Measurements from ENCODE around the gene EGLN2. TPM values are rescaled to one million over a fixed set of nuclear protein-coding genes. Genes with fewer than 3 reads are reported as not detected.
A peak's percentile ranks its signal among the peaks of the same experiment; 100 is the strongest.
"Not testable (repeated sequence)": the region's sequence is repeated elsewhere in the genome, so short reads cannot be mapped to it uniquely, and the experiment has no call there.

Gene EGLN2
- total RNA-seq, 1 donor from 2014 or later = 98.5 TPM

DNA sequence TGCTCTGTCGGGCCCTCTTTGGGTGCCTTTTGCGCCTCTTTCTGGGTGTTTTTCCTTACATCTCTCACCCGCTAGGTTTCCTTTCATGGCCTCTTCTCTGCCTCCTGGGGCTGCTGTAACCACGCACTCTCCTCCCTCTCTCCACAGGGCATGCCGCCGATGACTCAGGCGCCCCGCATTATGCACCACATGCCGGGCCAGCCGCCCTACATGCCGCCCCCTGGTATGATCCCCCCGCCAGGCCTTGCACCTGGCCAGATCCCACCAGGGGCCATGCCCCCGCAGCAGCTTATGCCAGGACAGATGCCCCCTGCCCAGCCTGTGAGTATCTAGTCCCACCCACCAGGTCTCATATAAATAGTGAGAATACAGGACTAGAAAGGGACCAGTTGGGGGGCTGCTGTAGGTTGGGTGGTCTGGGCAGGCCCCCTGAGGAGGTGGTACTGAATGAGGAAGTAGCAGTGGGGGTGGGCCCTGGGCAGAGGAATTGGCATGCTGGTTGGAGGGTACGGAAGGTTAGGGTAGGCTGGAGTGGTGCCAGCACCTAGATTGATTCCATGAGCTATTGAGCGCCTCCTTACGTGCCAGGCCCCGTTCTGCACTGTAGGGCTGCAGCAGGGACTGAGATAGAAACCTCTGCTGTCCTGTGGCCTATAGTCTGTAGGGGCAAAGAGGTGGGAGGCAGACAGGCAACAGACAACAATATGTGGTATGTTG lies 36.1 kb upstream of the EGLN2 start:
- Mint-ChIP-seq H3K27ac (no peak overlapping the region), H3K9me3 (no peaks in the 10 kb centered on the region), H3K4me3 (ENCODE audit: low read depth) (no peak overlapping the region), H3K4me1 (ENCODE audit: low read depth) (peaks cover 22% of the 10 kb centered on the region), H3K36me3 (ENCODE audit: low read depth) (peaks cover 89% of the 10 kb centered on the region), H3K27me3 (ENCODE audit: low read depth) (no peaks in the 10 kb centered on the region)
- DNase-seq (ENCODE audit: low spot score) = no peak
- intact Hi-C loops (cut with micrococcal nuclease) = no loop called here

DNA sequence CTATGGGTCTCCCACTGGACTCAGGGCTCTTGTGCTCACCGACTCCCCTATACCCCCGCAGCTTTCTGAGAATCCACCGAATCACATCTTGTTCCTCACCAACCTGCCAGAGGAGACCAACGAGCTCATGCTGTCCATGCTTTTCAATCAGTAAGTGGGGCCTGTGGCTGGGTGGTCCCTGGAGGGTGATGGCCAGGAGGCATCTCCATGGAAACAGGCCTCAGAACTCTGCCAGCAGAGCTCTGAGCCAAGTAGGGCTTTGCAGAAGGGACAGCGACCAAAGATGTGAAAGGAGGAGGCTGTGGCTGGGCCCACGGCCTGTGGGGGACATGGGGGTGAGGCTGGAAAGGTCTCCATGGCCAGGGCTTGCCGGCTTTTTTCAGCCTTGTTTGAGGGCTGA lies 35.5 kb upstream of the EGLN2 start:
- intact Hi-C loops (cut with micrococcal nuclease) = no loop called here
- no peak overlapping the region for H3K27ac Mint-ChIP-seq
- peaks cover 83% of the 10 kb centered on the region for H3K36me3 Mint-ChIP-seq (ENCODE audit: low read depth)
- H3K4me3 Mint-ChIP-seq (ENCODE audit: low read depth) = no peak overlapping the region
- H3K9me3 Mint-ChIP-seq = no peaks in the 10 kb centered on the region
- DNase-seq (ENCODE audit: low spot score) = no peak
- peaks cover 20% of the 10 kb centered on the region for H3K4me1 Mint-ChIP-seq (ENCODE audit: low read depth)
- no peaks in the 10 kb centered on the region for H3K27me3 Mint-ChIP-seq (ENCODE audit: low read depth)

DNA sequence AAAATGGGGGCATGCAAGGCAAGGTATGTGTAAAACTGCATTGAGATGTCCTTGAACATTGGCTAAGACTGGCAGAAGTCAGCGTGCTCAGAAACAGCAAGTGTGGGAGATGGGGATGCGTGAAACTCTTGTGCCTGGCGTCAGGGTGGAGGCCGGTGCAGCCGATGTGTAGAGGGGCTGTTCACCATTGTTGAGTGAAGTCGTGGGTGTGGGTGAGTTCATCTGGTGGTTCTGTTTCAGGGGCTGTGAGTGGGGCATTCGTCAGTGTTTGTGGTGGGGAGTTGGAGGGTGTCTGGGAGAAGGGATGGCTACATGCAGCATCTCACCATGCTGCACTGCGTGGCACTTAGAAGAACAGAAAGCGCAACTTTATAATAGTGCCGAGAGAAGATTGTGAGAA lies 35.0 kb upstream of the EGLN2 start:
- intact Hi-C loops (cut with micrococcal nuclease) = no loop called here
- Mint-ChIP-seq H3K4me3 (ENCODE audit: low read depth) (no peak overlapping the region), H3K27me3 (ENCODE audit: low read depth) (no peaks in the 10 kb centered on the region), H3K9me3 (no peaks in the 10 kb centered on the region), H3K4me1 (ENCODE audit: low read depth) (peaks cover 20% of the 10 kb centered on the region), H3K27ac (peak overlapping the region; percentile 15), H3K36me3 (ENCODE audit: low read depth) (peaks cover 83% of the 10 kb centered on the region)
- DNase-seq (ENCODE audit: low spot score) = no peak

DNA sequence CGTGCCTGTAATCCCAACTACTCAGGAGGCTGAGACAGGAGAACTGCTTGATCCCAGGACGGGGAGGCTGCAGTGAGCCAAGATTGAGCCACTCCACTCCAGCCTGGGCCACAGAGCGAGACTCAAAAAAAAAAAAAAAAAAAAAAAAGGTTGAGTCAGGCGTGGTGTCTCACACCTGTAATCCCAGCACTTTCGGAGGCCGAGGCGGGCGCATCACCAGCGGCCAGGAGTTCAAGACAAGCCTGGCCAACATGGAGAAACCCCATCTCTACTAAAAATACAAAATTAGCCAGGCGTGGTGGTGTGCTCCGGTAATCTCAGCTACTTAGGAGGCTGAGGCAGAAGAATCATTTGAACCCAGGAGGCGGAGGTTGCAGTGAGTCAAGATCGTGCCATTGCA lies 32.6 kb upstream of the EGLN2 start:
- H3K27me3 Mint-ChIP-seq (ENCODE audit: low read depth); H3K27ac Mint-ChIP-seq; H3K4me3 Mint-ChIP-seq (ENCODE audit: low read depth); H3K9me3 Mint-ChIP-seq; DNase-seq (ENCODE audit: low spot score); intact Hi-C loops (cut with micrococcal nuclease): not testable (repeated sequence)
- peaks cover 79% of the 10 kb centered on the region for H3K36me3 Mint-ChIP-seq (ENCODE audit: low read depth)
- H3K4me1 Mint-ChIP-seq (ENCODE audit: low read depth) = peaks cover 24% of the 10 kb centered on the region

DNA sequence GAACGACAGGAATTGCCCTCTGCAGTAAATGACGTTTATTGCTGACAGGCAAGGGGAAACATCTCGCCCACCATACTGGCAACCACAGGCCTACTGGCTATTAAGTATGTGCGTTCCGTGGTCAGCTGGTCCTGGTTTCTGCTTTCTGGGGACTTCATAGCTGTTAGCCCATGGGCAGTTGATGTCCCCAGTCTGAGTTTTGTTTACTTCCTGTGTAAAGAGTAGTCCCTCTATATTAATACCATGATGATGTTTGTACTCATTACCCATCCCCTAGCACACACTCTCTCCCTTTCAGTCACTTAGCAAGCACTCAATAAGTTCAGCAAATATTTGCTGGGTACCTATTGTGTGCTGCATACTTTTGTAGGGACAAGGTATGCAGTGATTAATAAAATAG lies 30.1 kb upstream of the EGLN2 start:
- peaks cover 5% of the 10 kb centered on the region for H3K9me3 Mint-ChIP-seq
- H3K36me3 Mint-ChIP-seq (ENCODE audit: low read depth) = peaks cover 64% of the 10 kb centered on the region
- no peak for DNase-seq (ENCODE audit: low spot score)
- no peak overlapping the region for H3K27ac Mint-ChIP-seq
- peaks cover 15% of the 10 kb centered on the region for H3K4me1 Mint-ChIP-seq (ENCODE audit: low read depth)
- H3K27me3 Mint-ChIP-seq (ENCODE audit: low read depth) = no peaks in the 10 kb centered on the region
- H3K4me3 Mint-ChIP-seq (ENCODE audit: low read depth) = no peak overlapping the region
- intact Hi-C loops (cut with micrococcal nuclease) = no loop called here

DNA sequence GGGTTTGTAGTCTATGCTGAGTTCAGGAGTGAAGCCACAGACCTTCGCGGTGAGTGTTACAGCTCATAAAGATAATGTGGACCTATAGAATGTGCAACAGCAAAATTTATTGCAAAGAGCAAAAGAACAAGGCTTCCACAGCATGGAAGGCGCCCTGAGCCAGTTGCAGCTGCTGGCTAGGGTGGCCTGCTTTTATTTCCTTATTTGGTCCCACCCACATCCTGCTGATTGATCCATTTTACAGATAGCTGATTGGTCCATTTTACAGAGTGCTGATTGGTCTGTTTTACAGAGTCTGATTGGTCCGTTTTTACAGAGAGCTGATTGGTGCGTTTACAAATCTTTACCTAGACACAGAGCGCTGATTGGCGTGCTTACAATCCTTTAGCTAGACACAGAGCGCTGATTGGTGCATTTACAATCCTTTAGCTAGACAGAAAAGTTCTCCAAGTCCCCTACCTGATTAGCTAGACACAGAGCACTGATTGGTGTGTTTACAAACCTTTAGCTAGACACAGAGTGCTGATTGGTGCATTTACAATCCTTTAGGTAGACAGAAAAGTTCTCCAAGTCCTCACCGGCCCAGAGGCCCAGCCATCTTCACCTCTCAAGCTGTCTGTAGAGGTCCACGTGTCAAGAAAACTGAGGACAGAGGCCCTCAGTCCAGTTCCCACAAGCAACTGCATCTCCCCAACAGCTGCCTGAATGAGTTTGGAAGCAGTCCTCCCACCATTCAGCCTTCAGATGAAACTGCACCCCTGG lies 27.7 kb upstream of the EGLN2 start:
- H3K36me3 Mint-ChIP-seq (ENCODE audit: low read depth) = peaks cover 42% of the 10 kb centered on the region
- DNase-seq (ENCODE audit: low spot score); H3K27ac Mint-ChIP-seq; H3K27me3 Mint-ChIP-seq (ENCODE audit: low read depth); intact Hi-C loops (cut with micrococcal nuclease); H3K4me3 Mint-ChIP-seq (ENCODE audit: low read depth); H3K9me3 Mint-ChIP-seq: not testable (repeated sequence)
- H3K4me1 Mint-ChIP-seq (ENCODE audit: low read depth) = peaks cover 17% of the 10 kb centered on the region

DNA sequence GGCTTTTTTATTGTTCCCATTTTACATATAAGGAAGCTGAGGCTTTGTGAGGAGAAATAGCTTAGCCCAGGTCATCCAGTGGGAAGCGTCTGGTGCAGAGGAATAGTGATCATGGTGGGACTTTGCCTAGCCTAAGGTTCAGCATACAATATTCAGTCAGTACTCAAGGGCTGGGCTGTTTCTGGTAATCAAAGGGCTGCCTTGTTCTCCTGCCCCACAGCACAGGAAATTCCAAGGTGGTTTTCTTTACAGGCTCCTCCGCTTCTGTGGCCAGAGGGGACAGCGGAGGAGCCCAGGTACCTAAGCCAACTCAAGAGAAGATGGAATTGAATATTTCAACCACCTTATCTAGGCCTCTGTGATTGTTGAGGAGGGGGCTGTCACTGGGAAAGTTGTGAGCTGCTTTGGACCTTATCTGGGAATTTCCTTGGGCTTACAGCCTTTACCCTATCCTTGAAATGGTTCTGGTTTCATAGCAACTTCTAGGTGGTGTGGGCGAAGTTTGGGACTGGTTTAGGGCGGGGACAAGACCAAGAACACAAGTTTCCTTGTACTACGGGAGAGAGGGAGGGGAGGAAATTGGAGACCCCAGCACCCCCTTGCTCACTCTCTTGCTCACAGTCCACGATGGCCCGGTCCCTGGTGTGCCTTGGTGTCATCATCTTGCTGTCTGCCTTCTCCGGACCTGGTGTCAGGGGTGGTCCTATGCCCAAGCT lies 23.9 kb upstream of the EGLN2 start, which contains the start of gene MIA:
TSS of gene MIA (plus strand) at position 606 of the 716 bp plus-strand sequence. CDS start at position 628, 22 bp downstream.
- Mint-ChIP-seq H3K36me3 (ENCODE audit: low read depth) (peaks cover 24% of the 10 kb centered on the region), H3K4me3 (ENCODE audit: low read depth) (no peak within 1 kb of the TSS), H3K27me3 (ENCODE audit: low read depth) (no peaks in the 10 kb centered on the region), H3K4me1 (ENCODE audit: low read depth) (peaks cover 33% of the 10 kb centered on the region), H3K27ac (peak within 1 kb of the TSS; percentile 59), H3K9me3 (peaks cover 5% of the 10 kb centered on the region)
- DNase-seq (ENCODE audit: low spot score) = no peak
- intact Hi-C loops (cut with micrococcal nuclease) = no loop called here

DNA sequence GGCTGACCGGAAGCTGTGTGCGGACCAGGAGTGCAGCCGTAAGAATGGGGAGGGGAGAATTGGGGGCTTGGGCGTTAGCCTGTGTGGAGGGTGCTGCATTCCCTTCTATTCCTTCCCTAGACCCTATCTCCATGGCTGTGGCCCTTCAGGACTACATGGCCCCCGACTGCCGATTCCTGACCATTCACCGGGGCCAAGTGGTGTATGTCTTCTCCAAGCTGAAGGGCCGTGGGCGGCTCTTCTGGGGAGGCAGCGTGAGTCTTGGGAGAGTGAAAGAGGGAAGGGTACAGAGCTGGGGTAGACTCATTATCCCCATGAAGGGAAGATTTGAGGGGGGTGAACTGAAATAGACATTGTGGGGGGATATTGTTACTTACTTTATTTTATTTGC lies 23.4 kb upstream of the EGLN2 start:
- Mint-ChIP-seq H3K27ac (peak overlapping the region; percentile 59), H3K36me3 (ENCODE audit: low read depth) (peaks cover 26% of the 10 kb centered on the region), H3K4me1 (ENCODE audit: low read depth) (peaks cover 38% of the 10 kb centered on the region), H3K27me3 (ENCODE audit: low read depth) (no peaks in the 10 kb centered on the region), H3K4me3 (ENCODE audit: low read depth) (no peak overlapping the region), H3K9me3 (peaks cover 5% of the 10 kb centered on the region)
- intact Hi-C loops (cut with micrococcal nuclease) = no loop called here
- DNase-seq (ENCODE audit: low spot score) = no peak

DNA sequence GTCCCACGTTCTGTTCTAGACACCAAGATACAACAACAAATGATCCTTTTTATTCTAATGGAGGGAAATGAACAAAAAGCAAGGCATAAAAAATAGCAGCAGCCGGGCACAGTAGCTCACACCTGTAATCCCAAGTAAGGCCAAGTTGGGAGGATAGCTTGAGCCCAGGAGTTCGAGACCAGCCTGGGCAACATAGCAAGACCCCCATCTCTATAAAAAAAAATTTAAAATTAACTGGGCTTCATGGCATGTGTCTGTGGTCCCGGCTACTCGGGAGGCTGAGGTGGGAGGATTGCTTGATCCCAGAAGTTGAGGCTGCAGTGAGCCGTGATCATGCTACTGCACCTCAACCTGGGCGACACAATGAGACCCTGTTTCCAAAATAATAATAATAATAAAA lies 22.6 kb upstream of the EGLN2 start:
- Mint-ChIP-seq H3K27ac (no peak overlapping the region), H3K4me3 (ENCODE audit: low read depth) (no peak overlapping the region), H3K9me3 (no peaks in the 10 kb centered on the region), H3K27me3 (ENCODE audit: low read depth) (no peaks in the 10 kb centered on the region), H3K36me3 (ENCODE audit: low read depth) (peaks cover 24% of the 10 kb centered on the region), H3K4me1 (ENCODE audit: low read depth) (peaks cover 35% of the 10 kb centered on the region)
- no peak for DNase-seq (ENCODE audit: low spot score)
- intact Hi-C loops (cut with micrococcal nuclease) = no loop called here

DNA sequence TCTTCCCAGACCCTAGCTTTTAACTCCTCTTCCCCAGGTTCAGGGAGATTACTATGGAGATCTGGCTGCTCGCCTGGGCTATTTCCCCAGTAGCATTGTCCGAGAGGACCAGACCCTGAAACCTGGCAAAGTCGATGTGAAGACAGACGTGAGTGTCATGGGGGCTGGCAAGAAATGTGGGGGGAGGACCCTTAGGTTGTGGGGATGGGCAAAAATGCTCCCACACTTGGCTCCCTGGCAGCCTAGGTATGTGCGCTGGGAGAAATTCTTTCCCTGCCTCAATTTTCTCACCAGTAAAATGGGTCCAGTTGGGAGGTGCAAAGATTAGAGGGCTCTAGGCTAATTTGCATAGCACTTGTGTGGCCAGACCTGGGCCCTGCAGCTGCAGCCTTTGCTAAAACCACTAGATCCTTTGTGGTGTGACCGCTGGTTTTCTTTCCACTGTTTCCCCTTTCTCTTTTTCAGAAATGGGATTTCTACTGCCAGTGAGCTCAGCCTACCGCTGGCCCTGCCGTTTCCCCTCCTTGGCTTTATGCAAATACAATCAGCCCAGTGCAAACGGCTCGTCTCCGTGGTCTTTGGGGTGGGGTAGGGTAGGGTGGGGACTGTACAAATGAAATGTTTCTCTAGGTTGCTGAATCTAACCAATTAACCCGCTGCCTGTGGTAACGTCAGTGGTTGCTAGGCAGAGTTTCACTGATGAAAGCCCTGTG lies 21.9 kb upstream of the EGLN2 start:
- peak; percentile 86 for DNase-seq (ENCODE audit: low spot score)
- intact Hi-C loops (cut with micrococcal nuclease) = loop anchor here (1.0 kb wide), 2 partner anchors 23 to 61 kb away; partner anchors contain the start of gene COQ8B

DNA sequence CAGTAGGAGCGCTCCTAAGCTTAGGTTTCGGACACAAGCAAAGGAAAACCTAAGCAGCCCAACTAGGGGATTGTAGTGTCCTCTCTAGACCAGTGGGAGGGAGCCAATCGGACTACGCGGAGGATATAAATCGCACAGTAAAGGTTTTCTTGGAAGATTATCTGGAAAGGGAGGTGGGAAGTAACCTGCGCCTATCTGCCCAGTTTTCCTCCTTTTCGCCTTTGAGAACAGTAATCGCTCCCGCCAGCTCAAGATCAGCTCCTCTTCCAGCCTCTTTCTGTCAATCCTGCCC lies 21.4 kb upstream of the EGLN2 start:
- Mint-ChIP-seq H3K4me3 (ENCODE audit: low read depth) (peak overlapping the region; percentile 96), H3K36me3 (ENCODE audit: low read depth) (peaks cover 20% of the 10 kb centered on the region), H3K4me1 (ENCODE audit: low read depth) (peaks cover 35% of the 10 kb centered on the region)

More for the DNA sequence above, 21.9 kb upstream of the EGLN2 start:
- Mint-ChIP-seq H3K4me1 (ENCODE audit: low read depth) (peaks cover 35% of the 10 kb centered on the region), H3K27me3 (ENCODE audit: low read depth) (no peaks in the 10 kb centered on the region), H3K27ac (peak overlapping the region; percentile 96), H3K36me3 (ENCODE audit: low read depth) (peaks cover 21% of the 10 kb centered on the region), H3K4me3 (ENCODE audit: low read depth) (peak overlapping the region; percentile 96), H3K9me3 (no peaks in the 10 kb centered on the region)

DNA sequence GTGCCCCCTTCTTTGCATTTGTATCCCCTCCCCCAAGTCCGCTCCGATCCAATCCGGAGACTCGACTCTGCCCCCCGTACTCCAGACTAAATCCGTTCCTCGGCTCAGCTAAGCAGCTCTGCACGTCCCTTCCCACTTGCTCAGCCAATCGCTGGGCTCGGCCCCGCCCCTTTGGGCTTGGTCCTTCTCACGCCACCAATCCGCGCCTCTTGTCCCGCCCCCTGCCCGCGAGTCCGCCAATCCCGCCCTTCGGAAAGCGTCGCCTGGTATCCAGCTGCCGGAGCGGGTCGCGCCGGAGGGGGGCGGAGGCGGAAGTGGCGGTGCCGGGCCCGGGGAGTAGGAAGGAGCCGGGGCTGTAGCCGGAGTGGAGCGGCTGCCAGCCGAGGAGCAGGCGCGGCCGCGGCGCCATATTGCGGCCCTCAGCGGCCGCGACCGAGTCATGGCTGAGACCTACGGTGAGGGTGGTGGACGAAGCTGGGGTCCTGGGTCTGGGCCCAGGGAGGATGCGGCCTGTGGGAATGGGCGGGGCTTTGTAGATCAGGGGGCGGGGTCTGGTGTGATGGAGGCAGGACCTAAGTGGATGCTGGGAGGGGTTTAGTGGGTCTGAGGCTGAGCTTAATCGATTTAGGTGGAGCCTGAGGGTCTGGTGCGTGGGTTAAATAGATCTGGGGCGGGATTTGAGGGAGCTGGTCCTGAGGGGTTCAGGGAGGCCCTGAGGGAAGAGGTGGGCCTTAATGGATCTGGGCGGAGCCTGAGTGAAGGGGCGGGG lies 20.9 kb upstream of the EGLN2 start, which contains the start of gene RAB4B:
TSS of gene RAB4B (plus strand) at position 311 of the 769 bp plus-strand sequence. CDS start at position 440, 129 bp downstream.
- intact Hi-C loops (cut with micrococcal nuclease) = loop anchor here (1.0 kb wide), 4 partner anchors 20 to 62 kb away; partner anchors contain the start of genes ACTMAP and COQ8B
- H3K4me1 Mint-ChIP-seq (ENCODE audit: low read depth) = peaks cover 35% of the 10 kb centered on the region
- peak; percentile 100 for DNase-seq (ENCODE audit: low spot score)
- peaks cover 21% of the 10 kb centered on the region for H3K36me3 Mint-ChIP-seq (ENCODE audit: low read depth)
- peak within 1 kb of the TSS; percentile 96 for H3K4me3 Mint-ChIP-seq (ENCODE audit: low read depth)
- H3K9me3 Mint-ChIP-seq = no peaks in the 10 kb centered on the region
- H3K27ac Mint-ChIP-seq = peak within 1 kb of the TSS; percentile 96
- H3K27me3 Mint-ChIP-seq (ENCODE audit: low read depth) = no peaks in the 10 kb centered on the region

More for the DNA sequence above, 21.4 kb upstream of the EGLN2 start:
- Mint-ChIP-seq H3K9me3 (no peaks in the 10 kb centered on the region), H3K27ac (peak overlapping the region; percentile 96), H3K27me3 (ENCODE audit: low read depth) (no peaks in the 10 kb centered on the region)
- intact Hi-C loops (cut with micrococcal nuclease) = loop anchor here (1.0 kb wide), 2 partner anchors 23 to 61 kb away; partner anchors contain the start of gene COQ8B
- no peak for DNase-seq (ENCODE audit: low spot score)

All from activated T-helper 2 cell treated with anti-CD3 and anti-CD28 coated beads, Interferon-gamma antibody, Interleukin-2, Interleukin-4, amounts not matched to agents 10 μg/mL and 5 μg/mL and 100 μg/mL, durations not matched to agents 14 hours and 24 hours and 36 hours (primary cell).